ENCODE data around the gene BCAS2.

Gene BCAS2

DNA sequence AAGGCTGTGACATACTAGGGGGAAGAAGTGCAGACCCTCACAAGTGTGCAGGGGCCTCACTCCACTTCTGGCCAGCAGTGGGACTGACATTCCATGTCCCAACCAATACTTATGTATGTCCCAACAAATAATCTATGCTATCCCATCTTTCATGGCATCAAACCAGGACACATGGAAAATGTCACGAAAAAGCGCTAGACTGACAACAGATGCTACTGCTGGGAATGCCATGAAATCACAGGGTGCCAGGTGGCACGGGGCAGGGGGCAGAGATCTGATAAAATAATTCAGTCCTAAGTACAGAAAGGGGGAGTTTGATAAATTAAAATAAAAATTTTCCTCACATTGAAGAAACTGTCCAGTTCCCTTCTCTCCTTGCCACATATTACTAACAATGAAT, 27.6 kb upstream of the BCAS2 start:
- Histone ChIP-seq H3K27ac (replicated peaks) (no peak overlapping the region), H3K4me3 (replicated peaks; ENCODE audit: insufficient read depth, low read length) (no peak overlapping the region), H3K27me3 (ENCODE audit: insufficient read depth, poor library complexity, severe bottlenecking) (no peaks in the 10 kb centered on the region)
- no peak for TF ChIP-seq POLR2AphosphoS5 (IDR thresholded peaks at IDR 0.05; ENCODE audit: low read depth)
- no peak for DNase-seq (ENCODE audit: low read depth in 1 of 2, low spot score in 1 of 2)

DNA sequence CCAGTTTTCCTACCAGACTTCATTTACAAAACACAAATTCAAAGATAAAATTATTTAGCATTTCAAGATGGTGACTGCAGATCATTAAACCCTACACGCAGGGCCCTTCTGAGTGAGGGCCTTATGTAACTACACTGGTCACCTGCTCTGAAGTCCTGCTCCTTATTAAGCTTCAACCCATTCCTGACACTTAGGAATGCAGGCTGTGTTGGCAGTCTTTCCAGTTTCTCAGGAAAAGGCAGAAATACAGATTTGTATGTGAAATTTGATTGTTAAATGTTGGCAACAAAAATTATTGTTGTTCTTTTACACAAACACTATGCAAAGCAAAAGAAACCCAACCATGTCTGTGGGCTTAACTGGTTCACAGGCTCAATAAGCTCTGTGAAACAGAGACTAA, 25.8 kb upstream of the BCAS2 start:
- H3K27me3 ChIP-seq (ENCODE audit: insufficient read depth, poor library complexity, severe bottlenecking) = no peaks in the 10 kb centered on the region
- TF ChIP-seq CTCF (IDR thresholded peaks at IDR 0.05; ENCODE audit: insufficient read depth, low read length) (no peak), REST (IDR thresholded peaks at IDR 0.05; ENCODE audit: insufficient replicate concordance, low read depth) (no peak), GABPA (IDR thresholded peaks at IDR 0.05; ENCODE audit: low read depth) (no peak), SPI1 (IDR thresholded peaks at IDR 0.05; ENCODE audit: borderline replicate concordance, low read depth) (no peak), POLR2AphosphoS5 (IDR thresholded peaks at IDR 0.05; ENCODE audit: low read depth) (no peak)
- no peak for DNase-seq (ENCODE audit: low read depth in 1 of 2, low spot score in 1 of 2)
- no peak overlapping the region for H3K4me3 ChIP-seq (replicated peaks; ENCODE audit: insufficient read depth, low read length)
- H3K27ac ChIP-seq (replicated peaks) = no peak overlapping the region

DNA sequence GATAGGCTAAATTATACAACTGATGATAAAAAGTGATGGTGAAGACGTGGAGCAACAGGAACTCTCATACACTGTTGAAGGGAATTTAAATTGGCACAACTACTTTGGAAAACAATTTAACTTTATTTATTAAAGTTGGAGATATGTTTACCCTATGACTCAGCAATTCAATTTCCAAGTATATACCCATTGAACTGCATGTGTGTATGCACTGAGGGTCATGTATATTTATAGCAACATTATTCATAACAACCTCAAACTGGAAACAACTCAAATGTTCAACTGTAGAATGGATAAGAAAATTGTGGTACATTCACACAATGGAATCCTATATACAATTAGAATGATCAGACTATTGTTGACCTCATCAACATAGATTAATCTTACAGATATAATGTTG, 16.5 kb upstream of the BCAS2 start:
- TF ChIP-seq POLR2AphosphoS5 (IDR thresholded peaks at IDR 0.05; ENCODE audit: low read depth) = no peak
- TF ChIP-seq CTCF (IDR thresholded peaks at IDR 0.05; ENCODE audit: insufficient read depth, low read length) = no peak
- TF ChIP-seq SPI1 (IDR thresholded peaks at IDR 0.05; ENCODE audit: borderline replicate concordance, low read depth) = no peak
- no peak for TF ChIP-seq GABPA (IDR thresholded peaks at IDR 0.05; ENCODE audit: low read depth)
- TF ChIP-seq REST (IDR thresholded peaks at IDR 0.05; ENCODE audit: insufficient replicate concordance, low read depth) = no peak
- no peak overlapping the region for H3K27ac ChIP-seq (replicated peaks)
- peaks cover 2% of the 10 kb centered on the region for H3K27me3 ChIP-seq (ENCODE audit: insufficient read depth, poor library complexity, severe bottlenecking)
- H3K4me3 ChIP-seq (replicated peaks; ENCODE audit: insufficient read depth, low read length) = no peak overlapping the region
- DNase-seq (ENCODE audit: low read depth in 1 of 2, low spot score in 1 of 2) = no peak

DNA sequence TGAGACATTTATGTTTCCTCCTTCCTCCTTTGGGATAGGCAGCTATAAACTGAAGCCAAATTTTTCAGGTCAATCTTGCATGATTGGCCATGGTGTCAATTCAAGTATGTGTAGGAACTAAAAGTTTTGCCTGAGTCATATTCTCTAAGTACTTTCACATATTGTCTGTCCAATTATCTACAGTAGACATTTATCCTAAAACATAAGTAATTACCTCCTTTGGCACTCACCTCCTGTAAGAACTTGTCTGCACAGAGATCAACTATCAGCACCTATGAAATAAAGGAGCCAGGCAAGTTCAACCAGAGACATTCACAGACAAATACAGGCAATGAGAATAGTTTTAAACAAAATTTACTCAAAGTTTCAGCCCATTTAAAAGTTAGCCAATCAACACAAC, 14.2 kb upstream of the BCAS2 start:
- H3K27ac ChIP-seq (replicated peaks) = no peak overlapping the region
- TF ChIP-seq CTCF (IDR thresholded peaks at IDR 0.05; ENCODE audit: insufficient read depth, low read length) = no peak
- TF ChIP-seq GABPA (IDR thresholded peaks at IDR 0.05; ENCODE audit: low read depth) = no peak
- no peak for TF ChIP-seq POLR2AphosphoS5 (IDR thresholded peaks at IDR 0.05; ENCODE audit: low read depth)
- no peak for TF ChIP-seq REST (IDR thresholded peaks at IDR 0.05; ENCODE audit: insufficient replicate concordance, low read depth)
- TF ChIP-seq SPI1 (IDR thresholded peaks at IDR 0.05; ENCODE audit: borderline replicate concordance, low read depth) = no peak
- DNase-seq (ENCODE audit: low read depth in 1 of 2, low spot score in 1 of 2) = no peak
- H3K27me3 ChIP-seq (ENCODE audit: insufficient read depth, poor library complexity, severe bottlenecking) = peaks cover 2% of the 10 kb centered on the region
- H3K4me3 ChIP-seq (replicated peaks; ENCODE audit: insufficient read depth, low read length) = no peak overlapping the region
